Measurements from ENCODE around the gene LRFN2.

The LRFN2 gene

GRCh38 chr6:40395066-40395697, 192.0 kb downstream of the LRFN2 start:
- peak; percentile 34 for DNase-seq

GRCh38 chr6:40394381-40394780, 192.8 kb downstream of the LRFN2 start:
- no peak for DNase-seq

- no peak for DNase-seq
Measured at GRCh38 chr6:40393641-40394040, 193.5 kb downstream of the LRFN2 start.

GRCh38 chr6:40392589-40392988, 194.6 kb downstream of the LRFN2 start:
- DNase-seq, result no peak

- DNase-seq, result no peak
Measured at GRCh38 chr6:40391851-40392517, 195.2 kb downstream of the LRFN2 start.

GRCh38 chr6:40391086-40391485, 196.1 kb downstream of the LRFN2 start:
- no peak for DNase-seq

- DNase-seq, result no peak
Measured at GRCh38 chr6:40390144-40390800, 196.9 kb downstream of the LRFN2 start.

GRCh38 chr6:40389254-40389653, 197.9 kb downstream of the LRFN2 start:
- DNase-seq, result no peak

GRCh38 chr6:40387871-40388264, 199.3 kb downstream of the LRFN2 start:
- DNase-seq, result no peak

GRCh38 chr6:40387127-40387870, 199.9 kb downstream of the LRFN2 start:
- DNase-seq, result no peak

- no peak for DNase-seq
Measured at GRCh38 chr6:40386200-40386599, 201.0 kb downstream of the LRFN2 start.

GRCh38 chr6:40383348-40384115, 203.6 kb downstream of the LRFN2 start:
- no peak for DNase-seq

GRCh38 chr6:40380271-40380670, 206.9 kb downstream of the LRFN2 start:
- DNase-seq, result no peak

- no peak for DNase-seq
Measured at GRCh38 chr6:40379811-40380210, 207.4 kb downstream of the LRFN2 start.

GRCh38 chr6:40378725-40379074, 208.5 kb downstream of the LRFN2 start:
- DNase-seq, result no peak

GRCh38 chr6:40378071-40378724, 209.0 kb downstream of the LRFN2 start:
- DNase-seq, result no peak

GRCh38 chr6:40377173-40377806, 209.9 kb downstream of the LRFN2 start:
- no peak for DNase-seq

GRCh38 chr6:40376113-40376650, 211.0 kb downstream of the LRFN2 start:
- no peak for DNase-seq

GRCh38 chr6:40373267-40373666, 213.9 kb downstream of the LRFN2 start:
- DNase-seq, result no peak

- no peak for DNase-seq
Measured at GRCh38 chr6:40371621-40372020, 215.5 kb downstream of the LRFN2 start.

- DNase-seq, result no peak
Measured at GRCh38 chr6:40371095-40371494, 216.1 kb downstream of the LRFN2 start.

GRCh38 chr6:40369891-40370290, 217.3 kb downstream of the LRFN2 start:
- no peak for DNase-seq
